Inferior parietal cortex (tissue), 1 donor: ENCODE data around the gene AUTS2.
A peak's percentile ranks its signal among the peaks of the same experiment; 100 is the strongest.

Experiments
- DNase-seq: peaks from one replicate; pipeline ENCODE4 v3.0.0-alpha.2; 2016; ENCODE audit errors: extremely low spot score

The AUTS2 gene

GRCh38 chr7:70307544-70308106 is 709.4 kb downstream of the AUTS2 start:
- no peak for DNase-seq

- no peak for DNase-seq
Measured at GRCh38 chr7:70312336-70312735, 714.1 kb downstream of the AUTS2 start.

- no peak for DNase-seq
Measured at GRCh38 chr7:70313271-70313670, 715.0 kb downstream of the AUTS2 start.

- DNase-seq, result no peak
Measured at GRCh38 chr7:70313687-70314086, 715.4 kb downstream of the AUTS2 start.

GRCh38 chr7:70314221-70314620 is 715.9 kb downstream of the AUTS2 start:
- DNase-seq, result no peak

- DNase-seq, result no peak
Measured at GRCh38 chr7:70316745-70317144, 718.5 kb downstream of the AUTS2 start.

GRCh38 chr7:70317356-70317755 is 719.1 kb downstream of the AUTS2 start:
- no peak for DNase-seq

- no peak for DNase-seq
Measured at GRCh38 chr7:70318511-70318910, 720.2 kb downstream of the AUTS2 start.

- DNase-seq, result no peak
Measured at GRCh38 chr7:70319057-70319456, 720.8 kb downstream of the AUTS2 start.

- no peak for DNase-seq
Measured at GRCh38 chr7:70321016-70321590, 722.8 kb downstream of the AUTS2 start.

GRCh38 chr7:70322856-70323255 is 724.6 kb downstream of the AUTS2 start:
- DNase-seq, result peak; percentile 48

- peak; percentile 31 for DNase-seq
Measured at GRCh38 chr7:70325509-70326101, 727.3 kb downstream of the AUTS2 start.

- no peak for DNase-seq
Measured at GRCh38 chr7:70334295-70334694, 736.0 kb downstream of the AUTS2 start.

GRCh38 chr7:70334871-70335270 is 736.6 kb downstream of the AUTS2 start:
- DNase-seq, result no peak

- DNase-seq, result no peak
Measured at GRCh38 chr7:70336536-70336935, 738.3 kb downstream of the AUTS2 start.

- no peak for DNase-seq
Measured at GRCh38 chr7:70338015-70338414, 739.7 kb downstream of the AUTS2 start.

- DNase-seq, result no peak
Measured at GRCh38 chr7:70340236-70340635, 742.0 kb downstream of the AUTS2 start.

GRCh38 chr7:70341446-70341845 is 743.2 kb downstream of the AUTS2 start:
- no peak for DNase-seq

GRCh38 chr7:70343519-70343918 is 745.2 kb downstream of the AUTS2 start:
- no peak for DNase-seq

- DNase-seq, result no peak
Measured at GRCh38 chr7:70344726-70345125, 746.5 kb downstream of the AUTS2 start.

GRCh38 chr7:70346844-70347462 is 748.7 kb downstream of the AUTS2 start:
- no peak for DNase-seq

- no peak for DNase-seq
Measured at GRCh38 chr7:70347463-70348254, 749.4 kb downstream of the AUTS2 start.
